HG02938 (cell line): ENCODE results near the gene BET1L.

Experiments
- ATAC-seq: cut with Tn5 transposase; IDR thresholded peaks from one replicate; pipeline ENCODE4 v1.9.1; 2021; ENCODE audit warnings: mild to moderate bottlenecking, moderate library complexity; ENCODE audit not compliant: unreplicated experiment

BET1L gene

GRCh38 chr11:210803-211180 lies 3.6 kb upstream of the BET1L start:
- ATAC-seq: no peak

- no peak for ATAC-seq
Observed at GRCh38 chr11:210122-210802, 3.1 kb upstream of the BET1L start.

GRCh38 chr11:209275-210121 lies 2.3 kb upstream of the BET1L start:
- ATAC-seq: no peak

GRCh38 chr11:208917-209260 lies 1.7 kb upstream of the BET1L start:
- no peak for ATAC-seq

DNA sequence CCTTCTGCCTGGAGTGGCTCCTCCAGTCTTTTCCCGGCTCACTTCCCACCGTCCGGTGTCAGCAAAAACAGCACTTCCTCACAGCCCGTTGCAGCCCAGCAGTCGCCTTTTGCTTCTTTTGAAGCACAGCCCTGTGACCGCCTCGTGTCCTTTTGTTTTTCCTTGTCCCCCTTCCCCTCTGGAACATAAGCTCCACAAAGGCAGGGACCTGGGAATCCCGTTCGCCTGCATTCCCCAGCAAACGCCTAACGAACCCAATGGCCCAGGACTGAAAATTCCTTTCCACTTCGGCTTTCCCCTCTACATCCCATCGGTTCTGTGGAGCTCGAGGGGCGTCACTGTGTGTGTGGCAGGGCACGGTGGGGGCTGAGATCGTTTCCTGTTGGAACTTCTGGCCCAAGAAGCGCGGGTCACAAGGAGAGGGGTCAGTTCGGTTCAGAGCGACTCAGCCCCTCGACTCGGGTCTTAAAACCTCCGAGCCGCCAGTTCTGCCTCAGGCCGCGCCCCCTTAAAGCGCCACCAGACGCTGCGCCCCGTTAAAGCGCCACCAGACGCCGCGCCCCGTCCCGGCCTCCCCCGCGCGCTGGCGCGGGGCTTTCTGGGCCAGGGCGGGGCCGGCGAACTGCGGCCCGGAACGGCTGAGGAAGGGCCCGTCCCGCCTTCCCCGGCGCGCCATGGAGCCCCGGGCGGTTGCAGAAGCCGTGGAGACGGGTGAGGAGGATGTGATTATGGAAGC lies 1.1 kb upstream of the BET1L start:
- ATAC-seq: no peak

DNA sequence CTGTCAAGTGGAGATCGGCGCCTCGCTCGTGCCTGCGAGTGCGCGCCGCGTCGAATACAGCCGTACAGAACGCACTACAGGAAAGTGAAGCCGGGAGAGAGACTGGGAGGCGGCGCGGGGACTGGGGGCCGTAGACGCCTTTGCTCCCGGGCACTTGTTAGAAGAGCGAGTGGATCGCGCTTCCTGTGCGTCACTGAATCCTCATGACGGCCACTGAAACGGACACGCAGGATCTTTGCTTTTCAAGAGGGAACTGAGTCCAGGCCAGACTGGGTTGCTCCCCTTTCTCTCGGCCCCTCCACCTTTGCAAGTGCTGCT lies 623 bp upstream of the BET1L start:
- ATAC-seq: no peak

- no peak for ATAC-seq
Observed at GRCh38 chr11:206526-207207, 532 bp downstream of the BET1L start.

DNA sequence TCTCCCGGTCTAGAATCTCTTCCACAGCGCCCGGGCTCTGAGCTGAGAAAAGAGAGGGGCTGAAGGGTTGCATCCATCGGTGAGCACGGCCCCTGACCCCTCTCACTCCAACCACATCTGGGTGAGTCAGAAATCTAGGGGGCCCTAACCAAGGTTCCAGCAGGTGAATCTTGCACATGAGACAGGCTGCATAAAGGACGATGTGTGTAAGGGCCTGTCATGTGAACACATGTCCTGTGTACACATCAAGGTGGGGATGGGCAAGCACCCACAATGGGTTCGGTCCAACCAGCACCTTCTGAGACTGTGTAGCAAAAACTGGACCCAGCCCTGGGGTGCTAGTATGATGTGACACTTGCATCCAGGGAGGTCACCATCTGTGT lies 1.2 kb downstream of the BET1L start:
- no peak for ATAC-seq

GRCh38 chr11:205221-206001 lies 1.8 kb downstream of the BET1L start:
- no peak for ATAC-seq

DNA sequence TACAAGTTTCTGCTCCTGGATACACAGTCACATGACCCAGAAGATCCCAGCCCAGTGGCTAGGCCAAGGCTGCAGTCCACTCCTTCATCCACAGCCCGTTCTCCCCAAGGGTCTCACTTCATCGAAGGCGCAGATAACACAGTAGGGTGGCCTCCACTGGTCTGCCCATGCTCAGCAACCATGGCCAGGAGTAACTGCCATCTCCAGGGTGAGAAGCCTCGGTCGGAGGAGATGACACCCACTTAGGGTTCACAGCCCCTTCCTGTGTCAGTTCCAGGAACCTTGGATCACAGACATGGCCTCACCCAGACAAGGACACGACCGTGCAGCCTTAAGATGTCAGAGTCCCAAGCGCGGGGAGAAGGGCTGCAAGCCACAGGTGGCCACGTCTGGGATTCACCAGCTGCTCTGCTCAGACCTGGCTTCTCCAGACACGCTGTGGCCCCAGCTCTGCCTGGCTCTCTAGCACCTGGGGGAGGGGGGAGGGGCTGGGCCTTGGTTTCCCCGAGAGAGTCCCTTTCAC lies 2.6 kb downstream of the BET1L start:
- no peak for ATAC-seq

DNA sequence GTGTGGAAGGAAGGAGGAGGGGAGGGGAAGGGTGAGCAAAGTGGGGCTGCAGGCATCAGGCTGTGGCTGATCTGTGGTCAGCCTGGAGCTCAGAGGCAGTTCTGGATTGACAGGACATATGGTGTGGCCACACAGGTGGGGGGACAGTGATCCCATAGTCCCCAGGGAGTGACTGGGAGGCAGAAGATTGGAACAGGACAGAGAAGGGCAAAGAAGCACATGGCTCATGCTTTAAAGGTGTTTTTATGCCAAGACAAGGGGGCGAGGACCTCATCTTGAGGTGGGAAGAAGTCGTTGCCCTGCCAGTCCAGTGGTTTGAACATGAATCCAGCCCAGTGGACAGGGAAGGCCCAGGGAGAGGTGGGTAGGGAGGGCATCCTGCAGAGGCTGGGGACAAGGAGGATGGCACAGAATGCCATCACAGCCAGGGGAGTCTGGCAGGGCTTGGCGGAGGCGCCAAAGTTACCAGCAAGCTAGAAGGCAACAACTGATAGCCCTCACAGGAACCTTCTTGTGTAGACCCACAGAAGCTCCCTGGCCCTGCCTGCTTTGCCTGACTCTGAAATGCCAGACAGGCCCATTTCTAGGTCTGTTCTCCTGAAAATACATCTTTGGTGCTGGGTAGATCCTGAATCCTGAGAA lies 3.1 kb downstream of the BET1L start:
- ATAC-seq: no peak

GRCh38 chr11:203056-203944 lies 3.9 kb downstream of the BET1L start:
- no peak for ATAC-seq

DNA sequence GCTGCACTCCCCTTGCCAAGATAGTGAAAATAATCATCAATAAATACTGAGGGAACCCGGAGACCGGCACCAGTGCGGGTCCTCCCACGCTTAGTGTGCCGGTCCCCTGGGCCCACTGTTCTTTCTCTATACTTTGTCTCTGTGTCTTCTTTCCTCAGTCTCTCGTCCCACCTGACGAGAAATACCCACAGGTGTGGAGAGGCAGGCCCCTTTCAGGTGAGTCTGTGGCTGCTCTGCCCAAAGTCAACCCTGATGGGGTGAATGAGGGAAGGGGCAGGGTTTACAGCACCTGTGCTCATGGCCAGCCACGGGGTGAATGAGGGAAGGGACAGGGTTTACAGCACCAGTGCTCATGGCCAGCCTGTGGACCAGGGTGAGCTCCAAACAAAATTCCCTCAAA lies 4.7 kb downstream of the BET1L start:
- ATAC-seq: no peak

DNA sequence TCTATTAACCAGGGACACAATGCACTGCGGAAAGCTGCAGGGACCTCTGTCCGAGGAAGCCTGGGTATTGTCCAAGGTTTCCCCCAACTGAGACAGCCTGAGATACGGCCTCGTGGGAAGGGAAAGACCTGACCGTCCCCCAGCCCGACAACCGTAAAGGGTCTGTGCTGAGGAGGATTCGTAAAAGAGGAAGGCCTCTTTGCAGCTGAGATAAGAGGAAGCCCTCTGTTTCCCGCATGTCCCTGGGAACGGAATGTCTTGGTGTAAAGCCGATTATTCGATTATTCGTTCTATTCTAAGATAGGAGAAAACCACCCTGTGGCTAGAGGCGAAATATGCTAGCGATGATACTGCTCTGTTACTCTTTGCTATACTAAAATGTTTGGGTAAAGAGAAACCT lies 5.2 kb downstream of the BET1L start:
- ATAC-seq: no peak

DNA sequence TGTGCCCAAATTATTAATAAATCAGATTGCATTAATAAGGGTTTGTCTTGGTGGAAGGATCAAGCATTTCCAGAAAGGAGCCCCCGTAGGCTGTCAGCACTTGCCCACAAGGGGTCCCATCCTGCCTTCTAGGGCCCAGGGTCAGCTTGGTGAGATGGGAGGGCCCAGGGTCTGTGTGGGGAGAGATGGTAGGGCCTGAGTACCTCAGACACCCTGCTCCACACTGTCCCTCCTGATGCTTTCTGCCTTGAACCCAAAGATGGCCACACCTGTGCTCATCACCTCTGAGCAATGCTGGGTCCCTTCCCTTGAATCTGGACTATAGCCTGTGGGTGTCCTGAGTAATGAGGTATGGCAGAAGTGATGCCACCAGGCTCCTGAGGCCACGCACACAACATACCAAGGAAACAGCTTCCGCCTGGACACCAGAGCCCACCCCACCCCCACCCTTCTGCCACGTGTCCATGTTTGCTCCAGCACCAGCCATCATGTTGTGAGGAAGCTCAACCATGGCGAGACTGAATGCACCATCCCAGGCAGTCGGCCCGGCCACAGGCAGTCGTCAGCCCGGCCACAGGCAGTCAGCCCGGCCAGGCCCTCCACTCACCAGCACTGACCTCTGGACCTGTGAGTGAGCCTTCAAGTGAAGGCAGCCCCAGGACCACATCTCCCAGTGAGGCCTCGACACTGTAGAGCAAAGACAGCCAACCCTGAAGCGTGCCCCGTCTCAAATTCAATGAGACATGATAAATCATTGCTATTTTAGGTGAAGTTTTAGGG lies 6.8 kb downstream of the BET1L start:
- ATAC-seq: no peak

DNA sequence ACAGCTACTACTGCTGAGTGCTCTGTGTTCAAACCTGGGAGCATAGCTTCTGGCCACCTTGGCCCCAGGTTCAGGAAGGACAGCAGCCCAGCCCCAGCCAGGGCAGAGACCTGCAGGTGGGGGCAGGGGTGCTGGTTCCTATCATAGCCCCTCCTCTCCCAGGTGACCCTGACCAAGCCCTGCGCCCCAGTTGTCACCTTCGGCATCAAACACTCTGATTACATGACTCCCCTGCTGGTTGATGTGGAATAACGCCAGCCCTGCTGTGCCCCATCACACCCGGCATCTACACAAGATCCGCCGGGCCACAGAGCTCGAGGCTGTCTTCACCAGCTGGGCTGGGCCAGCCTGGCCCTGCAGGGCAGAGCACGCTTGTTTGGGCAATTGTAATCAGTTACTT lies 7.4 kb downstream of the BET1L start:
- no peak for ATAC-seq

DNA sequence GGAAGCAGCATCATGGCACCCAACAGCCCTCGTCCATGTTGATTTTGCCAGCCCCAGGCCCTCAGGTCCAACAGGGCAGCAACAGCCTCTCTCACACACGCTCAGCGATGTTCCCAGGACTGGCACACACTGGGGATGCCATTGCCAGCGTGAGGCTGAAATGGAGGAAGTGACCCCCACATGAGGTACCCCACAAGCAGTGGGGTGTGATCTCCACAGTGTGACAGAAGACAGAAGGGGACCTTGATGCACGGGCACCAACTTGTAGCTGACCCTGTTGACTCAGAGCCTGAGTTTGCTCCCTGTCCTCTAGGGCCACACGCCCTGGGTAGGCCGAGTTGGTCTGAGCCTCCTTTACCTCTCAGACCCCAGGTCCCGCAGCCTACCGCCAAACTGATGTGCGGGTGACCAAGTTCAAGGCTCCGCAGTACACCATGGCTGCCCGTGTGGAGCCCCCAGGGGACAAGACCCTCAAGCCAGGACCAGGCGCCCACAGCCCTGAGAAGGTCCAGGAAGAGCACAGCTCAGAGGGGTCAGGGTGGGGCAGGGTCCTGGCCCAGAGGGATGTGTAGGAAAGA lies 8.1 kb downstream of the BET1L start:
- ATAC-seq: no peak

DNA sequence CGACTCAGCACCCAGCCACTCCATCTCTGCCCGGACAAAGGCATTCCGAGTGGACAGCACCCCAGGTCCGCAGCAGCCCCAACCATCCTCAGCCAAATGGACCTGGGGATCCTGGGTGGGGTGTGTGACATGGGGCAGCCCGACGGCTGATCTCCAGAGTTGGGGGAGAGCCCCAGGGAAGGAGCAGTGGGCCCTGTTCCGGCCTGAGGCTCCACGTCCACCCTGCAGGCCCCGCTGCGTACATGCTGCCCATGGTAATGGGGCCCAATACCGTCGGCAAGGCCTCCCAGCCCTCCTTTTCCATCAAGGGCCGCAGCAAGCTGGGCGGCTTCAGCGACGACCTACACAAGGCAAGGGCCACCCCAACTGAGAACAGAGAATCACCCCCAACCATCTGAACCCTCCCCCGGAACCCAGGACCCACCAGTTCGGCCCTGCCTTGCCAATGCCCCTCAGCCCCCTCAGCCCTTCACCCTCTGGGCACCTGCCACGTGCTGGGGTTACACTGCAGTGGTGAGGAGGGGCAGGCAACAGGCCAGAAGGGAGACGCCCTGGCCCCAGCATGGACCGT lies 8.9 kb downstream of the BET1L start:
- no peak for ATAC-seq
